ENCODE results near the gene POLR2F. TPM values are rescaled to one million over a fixed set of nuclear protein-coding genes. Genes with fewer than 3 reads are reported as not detected.

Gene POLR2F
- total RNA-seq, 1 experiment from 2014 or later, result 116 TPM

- CTCF ChIA-PET, result no interaction called here
- H3K9me3 Mint-ChIP-seq (ENCODE audit: unreplicated experiment), result no peaks in the 10 kb centered on the region
- no TSS peak for BruUV-seq (replicated peaks)
- Histone ChIP-seq H3K4me3 (ENCODE audit: low read depth, low read length) (no peak overlapping the region), H3K4me1 (no peaks in the 10 kb centered on the region), H3K27me3 (replicated peaks; ENCODE audit: control insufficient read depth, insufficient read depth, low read length) (no peaks in the 10 kb centered on the region), H3K9me3 (no peaks in the 10 kb centered on the region), H3K36me3 (ENCODE audit: control insufficient read depth, insufficient read depth, low read length) (peaks cover 1% of the 10 kb centered on the region; the same call in 1 of the 2 replicates)
- peaks cover 6% of the 10 kb centered on the region for H3K36me3 Mint-ChIP-seq (ENCODE audit: insufficient read depth, unreplicated experiment)
- no peaks in the 10 kb centered on the region for H3K27me3 Mint-ChIP-seq (ENCODE audit: insufficient read depth, unreplicated experiment)
- H3K4me3 Mint-ChIP-seq (ENCODE audit: unreplicated experiment), result no peak overlapping the region
- TF ChIP-seq CTCF (IDR thresholded peaks at IDR 0.05; ENCODE audit: insufficient read depth in 1 of 2, low read depth in 1 of 2, low read length in 1 of 2, severe bottlenecking in 1 of 2, unreplicated experiment in 1 of 2), result no peak
- no peaks in the 10 kb centered on the region for H3K4me1 Mint-ChIP-seq (ENCODE audit: low read depth, unreplicated experiment)
- H3K27ac Mint-ChIP-seq (ENCODE audit: unreplicated experiment), result no peak overlapping the region
- DNase-seq, result no peak
- intact Hi-C loops (cut with micrococcal nuclease; ENCODE audit: unreplicated experiment), result no loop called here
- POLR2A ChIA-PET, result no interaction called here
Measured at GRCh38 chr22:37976547-37976946, 23.0 kb downstream of the POLR2F start.

- peaks cover 2% of the 10 kb centered on the region for H3K36me3 Mint-ChIP-seq (ENCODE audit: insufficient read depth, unreplicated experiment)
- H3K4me3 Mint-ChIP-seq (ENCODE audit: unreplicated experiment), result no peak overlapping the region
- ChIA-PET CTCF (no interaction called here), POLR2A (no interaction called here)
- no TSS peak for BruUV-seq (replicated peaks)
- Histone ChIP-seq H3K4me3 (ENCODE audit: low read depth, low read length) (no peak overlapping the region), H3K4me1 (no peaks in the 10 kb centered on the region), H3K36me3 (ENCODE audit: control insufficient read depth, insufficient read depth, low read length) (peaks cover 1% of the 10 kb centered on the region; the same call in 1 of the 2 replicates), H3K27me3 (replicated peaks; ENCODE audit: control insufficient read depth, insufficient read depth, low read length) (no peaks in the 10 kb centered on the region), H3K9me3 (no peaks in the 10 kb centered on the region)
- no peak for TF ChIP-seq CTCF (IDR thresholded peaks at IDR 0.05; ENCODE audit: insufficient read depth in 1 of 2, low read depth in 1 of 2, low read length in 1 of 2, severe bottlenecking in 1 of 2, unreplicated experiment in 1 of 2)
- H3K27ac Mint-ChIP-seq (ENCODE audit: unreplicated experiment), result no peak overlapping the region
- intact Hi-C loops (cut with micrococcal nuclease; ENCODE audit: unreplicated experiment), result no loop called here
- no peaks in the 10 kb centered on the region for H3K27me3 Mint-ChIP-seq (ENCODE audit: insufficient read depth, unreplicated experiment)
- H3K4me1 Mint-ChIP-seq (ENCODE audit: low read depth, unreplicated experiment), result no peaks in the 10 kb centered on the region
- DNase-seq, result no peak
- no peaks in the 10 kb centered on the region for H3K9me3 Mint-ChIP-seq (ENCODE audit: unreplicated experiment)
Measured at GRCh38 chr22:37979782-37980181, 26.3 kb downstream of the POLR2F start.

GRCh38 chr22:37981282-37982011 lies 27.9 kb downstream of the POLR2F start:
- intact Hi-C loops (cut with micrococcal nuclease; ENCODE audit: unreplicated experiment), result no loop called here
- Mint-ChIP-seq H3K4me3 (ENCODE audit: unreplicated experiment) (no peak overlapping the region), H3K36me3 (ENCODE audit: insufficient read depth, unreplicated experiment) (peaks cover 4% of the 10 kb centered on the region), H3K27me3 (ENCODE audit: insufficient read depth, unreplicated experiment) (no peaks in the 10 kb centered on the region), H3K4me1 (ENCODE audit: low read depth, unreplicated experiment) (no peaks in the 10 kb centered on the region), H3K27ac (ENCODE audit: unreplicated experiment) (no peak overlapping the region), H3K9me3 (ENCODE audit: unreplicated experiment) (no peaks in the 10 kb centered on the region)
- no peak for TF ChIP-seq CTCF (IDR thresholded peaks at IDR 0.05; ENCODE audit: insufficient read depth in 1 of 2, low read depth in 1 of 2, low read length in 1 of 2, severe bottlenecking in 1 of 2, unreplicated experiment in 1 of 2)
- no peak for DNase-seq
- POLR2A ChIA-PET, result no interaction called here
- Histone ChIP-seq H3K4me1 (no peaks in the 10 kb centered on the region), H3K4me3 (ENCODE audit: low read depth, low read length) (no peak overlapping the region), H3K27me3 (replicated peaks; ENCODE audit: control insufficient read depth, insufficient read depth, low read length) (no peaks in the 10 kb centered on the region), H3K9me3 (no peaks in the 10 kb centered on the region), H3K36me3 (ENCODE audit: control insufficient read depth, insufficient read depth, low read length) (no peaks in the 10 kb centered on the region)
- CTCF ChIA-PET, result no interaction called here
- no TSS peak for BruUV-seq (replicated peaks)

Data from Caco-2 (cell line).